Spleen (tissue), 11 donors: ENCODE results near the gene BBX. TPM values are rescaled to one million over a fixed set of nuclear protein-coding genes. Genes with fewer than 3 reads are reported as not detected.
"Not testable (repeated sequence)": the region's sequence is repeated elsewhere in the genome, so short reads cannot be mapped to it uniquely, and the experiment has no call there.

ENCODE experiments used
- DNase-seq: peaks from one replicate; pipeline ENCODE4 v3.0.0-alpha.2; 2020
- H3K27ac ChIP-seq, 8 donors: fragments of 200-600 bp; sonication (generic) in 7 of 8; 1 replicate in 4 of 8; 2 replicates in 4 of 8; pipeline versions ENCODE4 v1.5.0 to v1.8.0; 2016 to 2021; ENCODE audit warnings: inconsistent platforms in 4 of 8, mild to moderate bottlenecking in 4 of 8, moderate library complexity in 1 of 8
- H3K27me3 ChIP-seq, 7 donors: fragments of 200-600 bp; sonication (generic) in 6 of 7; replicated peaks in 1 of 7; 1 replicate in 4 of 7; 2 replicates in 3 of 7; pipeline versions ENCODE4 v1.5.0 to v1.8.0; 2016 to 2021; ENCODE audit warnings: inconsistent platforms in 3 of 7, mild to moderate bottlenecking in 1 of 7
- H3K36me3 ChIP-seq, 6 donors: fragments of 200-600 bp; sonication (generic) in 5 of 6; 1 replicate in 4 of 6; 2 replicates in 2 of 6; pipeline versions ENCODE4 v1.5.0 to v1.8.0; 2016 to 2021; ENCODE audit warnings: inconsistent platforms in 2 of 6
- H3K4me1 ChIP-seq, 6 donors: fragments of 200-600 bp; sonication (generic) in 5 of 6; 1 replicate in 3 of 6; 2 replicates in 3 of 6; pipeline versions ENCODE4 v1.5.0 to v1.8.0; 2016 to 2021; ENCODE audit warnings: inconsistent platforms in 3 of 6
- H3K4me3 ChIP-seq, 8 donors: fragments of 200-600 bp; sonication (generic) in 7 of 8; 1 replicate in 4 of 8; 2 replicates in 4 of 8; pipeline versions ENCODE4 v1.5.0 to v1.8.0; 2016 to 2021; ENCODE audit warnings: inconsistent platforms in 4 of 8, mild to moderate bottlenecking in 4 of 8, moderate library complexity in 2 of 8
- H3K9me3 ChIP-seq, 8 donors: fragments of 200-600 bp; sonication (generic) in 7 of 8; 1 replicate in 4 of 8; 2 replicates in 4 of 8; pipeline versions ENCODE4 v1.5.0 to v1.8.0; 2016 to 2021; ENCODE audit warnings: inconsistent platforms in 4 of 8
- CTCF ChIP-seq, 11 experiments: fragments of 200-600 bp in 7 of 11; fragments of 450-650 bp in 4 of 11; sonication (generic) in 4 of 11; IDR thresholded peaks in 8 of 11; conservative IDR thresholded peaks in 3 of 11; 1 replicate in 7 of 11; 2 replicates in 4 of 11; pipeline versions ENCODE4 v1.4.0 to v1.8.0; 2016 to 2021; ENCODE audit warnings: antibody characterized with exemption in 11 of 11, inconsistent platforms in 4 of 11, mild to moderate bottlenecking in 1 of 11
- POLR2A ChIP-seq, 3 donors: fragments of 450-650 bp; IDR thresholded peaks; one replicate each; pipeline ENCODE4 v1.5.1; 2017; ENCODE audit warnings: antibody characterized with exemption in 3 of 3, mild to moderate bottlenecking in 1 of 3
- POLR2AphosphoS5 ChIP-seq, 3 donors: sonication (generic); formaldehyde crosslinking; IDR thresholded peaks; one replicate each; pipeline ENCODE4 v1.5.1; 2017; ENCODE audit warnings: antibody characterized with exemption in 3 of 3
- WGBS, 5 donors: extraction: QIAGEN DNeasy Blood & Tissue Kit in 3 of 5; methylation state at CpG; one replicate each; pipeline versions ENCODE4 v1.1.5 to v1.1.7; 2013 to 2018; 5-methylcytosine and 5-hydroxymethylcytosine counted together
- intact Hi-C: fragments of 100-400 bp; cut with DNase I; formaldehyde crosslinking; loops from one replicate; pipeline ENCODE4 v1.15.0; 2023; ENCODE audit warnings: low total_unique reads
- polyA plus RNA-seq, 3 donors: library from polyadenylated mRNA; stranded (reverse); fragments of 200-250 nt; gene quantifications; one replicate each; pipeline ENCODE4 v1.2.1, GENCODE V29; 2013
- total RNA-seq, 7 donors: library from RNA; depleted of rRNA in 3 of 7; stranded (reverse); fragments of >200 nt in 3 of 7; fragmentation: NEBNext Ultra II Directional in 4 of 7; extraction: Animal tissue kit (Norgen Biotek cat#: 25700) in 4 of 7; gene quantifications; one replicate each; pipeline versions ENCODE4 v1.1.0 to v1.2.1, GENCODE V29; 2016 to 2021
- donor health status: healthy with polysubstance abuse.
- donor health status: DM: no; HTN: no; CAD: no; lungs with moderate emphysema.
- donor health status: DM: no; HTN: no; CAD: no.
- donor health status: Bipolar disorder and iron deficiency.
- donor health status: healthy.
- donor health status: DM: no; HTN: no; CAD: no.
- donor health status: DM: yes; HTN: yes; CAD: no.

Gene BBX
- total and polyA plus RNA-seq, 10 donors = 5.1 to 98.5 (median 74.6) TPM

GRCh38 chr3:107560166-107560565 lies 37.4 kb downstream of the BBX start:
- no peak for TF ChIP-seq POLR2AphosphoS5 (IDR thresholded peaks at IDR 0.05)
- no peak for TF ChIP-seq POLR2A (IDR thresholded peaks at IDR 0.05)
- TF ChIP-seq CTCF (IDR thresholded peaks at IDR 0.05 in 8 of 11, conservative IDR thresholded peaks at IDR 0.05 in 3 of 11) = no peak
- 64 to 82% (median 75%) methylated on average over 1 of the region's 1 CpG for WGBS, 5 donors
- H3K27me3 ChIP-seq = no peaks in the 10 kb centered on the region
- no peak overlapping the region for H3K27ac ChIP-seq
- peaks cover 0 to 46% (median 6%) of the 10 kb centered on the region in 6 donors for H3K4me1 ChIP-seq
- no peaks in the 10 kb centered on the region for H3K9me3 ChIP-seq
- no peak for DNase-seq
- intact Hi-C loops = no loop called here
- peaks cover 0 to 6% (median 0%) of the 10 kb centered on the region in 6 donors for H3K36me3 ChIP-seq
- H3K4me3 ChIP-seq = no peak overlapping the region

- intact Hi-C loops = no loop called here
- 89 to 97% (median 94%) methylated on average over 6 of the region's 6 CpGs for WGBS, 5 donors
- no peaks in the 10 kb centered on the region for H3K27me3 ChIP-seq
- H3K36me3 ChIP-seq = peaks cover 0 to 6% (median 0%) of the 10 kb centered on the region in 6 donors
- H3K27ac ChIP-seq = no peak overlapping the region
- no peak for DNase-seq
- peaks cover 0 to 41% (median 6%) of the 10 kb centered on the region in 6 donors for H3K4me1 ChIP-seq
- no peak overlapping the region for H3K4me3 ChIP-seq
- no peak for TF ChIP-seq POLR2A (IDR thresholded peaks at IDR 0.05)
- no peak for TF ChIP-seq POLR2AphosphoS5 (IDR thresholded peaks at IDR 0.05)
- TF ChIP-seq CTCF (IDR thresholded peaks at IDR 0.05 in 8 of 11, conservative IDR thresholded peaks at IDR 0.05 in 3 of 11) = no peak
- no peaks in the 10 kb centered on the region for H3K9me3 ChIP-seq
Observed at GRCh38 chr3:107561980-107562379, 39.2 kb downstream of the BBX start.

- no peaks in the 10 kb centered on the region for H3K9me3 ChIP-seq
- no peak overlapping the region for H3K27ac ChIP-seq
- TF ChIP-seq POLR2AphosphoS5 (IDR thresholded peaks at IDR 0.05) (no peak), CTCF (IDR thresholded peaks at IDR 0.05 in 8 of 11, conservative IDR thresholded peaks at IDR 0.05 in 3 of 11) (no peak), POLR2A (IDR thresholded peaks at IDR 0.05) (no peak)
- peaks cover 0 to 6% (median 0%) of the 10 kb centered on the region in 6 donors for H3K36me3 ChIP-seq
- no peaks in the 10 kb centered on the region for H3K27me3 ChIP-seq
- peaks cover 0 to 41% (median 6%) of the 10 kb centered on the region in 6 donors for H3K4me1 ChIP-seq
- intact Hi-C loops = no loop called here
- WGBS, 5 donors = 78 to 88% (median 83%) methylated on average over 3 of the region's 3 CpGs
- no peak overlapping the region for H3K4me3 ChIP-seq
- DNase-seq = no peak
Observed at GRCh38 chr3:107562969-107563529, 40.3 kb downstream of the BBX start.

GRCh38 chr3:107565244-107565643 lies 42.5 kb downstream of the BBX start:
- H3K27ac ChIP-seq, intact Hi-C loops, H3K36me3 ChIP-seq, DNase-seq, H3K9me3 ChIP-seq, H3K4me3 ChIP-seq, H3K27me3 ChIP-seq: not testable (repeated sequence)
- 94 to 98% (median 96%) methylated on average over 7 of the region's 7 CpGs for WGBS, 5 donors
- peaks cover 0 to 20% (median 6%) of the 10 kb centered on the region in 6 donors for H3K4me1 ChIP-seq

DNA sequence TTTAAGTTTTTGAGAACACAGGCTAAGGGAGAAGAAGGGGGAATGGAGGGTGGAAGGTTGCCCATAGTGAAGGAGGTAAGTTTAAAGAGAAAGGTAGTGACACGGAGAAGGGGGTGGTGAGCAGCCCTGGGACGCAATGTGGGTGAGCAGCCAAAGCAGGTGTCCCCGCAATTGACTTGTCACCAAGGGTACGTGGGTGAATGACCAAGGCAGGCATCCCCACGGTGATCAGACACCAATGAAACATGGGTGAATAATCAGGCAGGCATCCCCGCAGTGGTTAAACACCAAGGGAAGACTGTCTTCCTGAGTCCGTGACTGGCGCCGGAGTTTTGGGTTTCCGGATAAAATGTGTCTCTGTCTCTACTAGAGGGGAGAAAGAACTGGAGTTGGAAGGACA lies 48.3 kb downstream of the BBX start:
- H3K36me3 ChIP-seq, H3K4me3 ChIP-seq, H3K9me3 ChIP-seq, H3K4me1 ChIP-seq, DNase-seq, H3K27ac ChIP-seq, H3K27me3 ChIP-seq: not testable (repeated sequence)
- 88 to 96% (median 93%) methylated on average over 10 of the region's 10 CpGs for WGBS, 5 donors
- intact Hi-C loops = loop anchor here (10.0 kb wide), 2 partner anchors 84 to 164 kb away; no protein-coding TSS in a partner anchor

DNA sequence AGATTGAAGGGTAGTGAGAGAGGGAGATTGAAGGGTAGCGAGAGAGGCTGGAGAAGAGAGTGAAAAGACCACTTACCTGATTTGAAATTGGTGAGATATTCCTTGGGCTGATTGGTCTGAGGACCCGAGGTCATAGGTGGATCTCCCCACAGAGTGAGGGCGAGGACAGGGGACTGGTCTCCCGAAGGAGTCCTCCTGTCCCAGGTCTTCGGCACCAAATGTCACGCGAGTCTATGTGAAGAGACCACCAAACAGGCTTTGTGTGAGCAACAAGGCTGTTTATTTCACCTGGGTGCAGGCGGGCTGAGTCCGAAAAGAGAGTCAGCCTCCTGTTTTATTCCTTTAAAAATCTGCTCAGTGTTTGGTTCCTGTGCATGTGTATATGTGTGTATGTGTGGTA lies 48.7 kb downstream of the BBX start:
- H3K36me3 ChIP-seq, H3K9me3 ChIP-seq, H3K27ac ChIP-seq, DNase-seq, H3K4me3 ChIP-seq, H3K27me3 ChIP-seq, H3K4me1 ChIP-seq: not testable (repeated sequence)
- 94 to 98% (median 95%) methylated on average over 9 of the region's 9 CpGs for WGBS, 5 donors
- intact Hi-C loops = loop anchor here (10.0 kb wide), 2 partner anchors 83 to 163 kb away; no protein-coding TSS in a partner anchor
